ENCODE data around the gene ANKMY1. TPM values are rescaled to one million over a fixed set of nuclear protein-coding genes. Genes with fewer than 3 reads are reported as not detected.

Gene ANKMY1
- total and polyA plus RNA-seq, 2 of the 8 experiments (the other 6 are each of a cell fraction or from before 2014, with no cell fraction given) = 4.5 to 4.8 TPM

DNA sequence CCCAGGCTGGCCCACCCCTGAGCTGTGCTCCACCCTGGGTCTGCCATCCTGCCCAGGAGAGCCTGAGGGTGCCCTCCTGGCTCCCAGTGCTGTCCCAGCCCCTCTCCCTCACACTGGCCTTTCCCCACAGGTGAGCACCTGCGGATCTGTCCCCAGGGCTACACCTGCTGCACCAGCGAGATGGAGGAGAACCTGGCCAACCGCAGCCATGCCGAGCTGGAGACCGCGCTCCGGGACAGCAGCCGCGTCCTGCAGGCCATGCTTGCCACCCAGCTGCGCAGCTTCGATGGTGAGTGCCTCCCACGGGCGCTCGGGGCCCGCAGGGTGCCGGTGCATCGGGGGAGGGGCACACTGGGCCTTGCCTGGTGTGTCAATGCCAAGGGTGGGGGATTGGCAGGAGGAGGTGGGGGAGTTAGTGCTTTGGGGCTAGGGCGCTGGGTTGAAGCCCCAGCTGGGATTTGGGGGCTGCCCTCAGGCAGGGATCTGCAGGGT lies 98.8 kb downstream of the ANKMY1 start (continued):
- TF ChIP-seq, protein P1, sequence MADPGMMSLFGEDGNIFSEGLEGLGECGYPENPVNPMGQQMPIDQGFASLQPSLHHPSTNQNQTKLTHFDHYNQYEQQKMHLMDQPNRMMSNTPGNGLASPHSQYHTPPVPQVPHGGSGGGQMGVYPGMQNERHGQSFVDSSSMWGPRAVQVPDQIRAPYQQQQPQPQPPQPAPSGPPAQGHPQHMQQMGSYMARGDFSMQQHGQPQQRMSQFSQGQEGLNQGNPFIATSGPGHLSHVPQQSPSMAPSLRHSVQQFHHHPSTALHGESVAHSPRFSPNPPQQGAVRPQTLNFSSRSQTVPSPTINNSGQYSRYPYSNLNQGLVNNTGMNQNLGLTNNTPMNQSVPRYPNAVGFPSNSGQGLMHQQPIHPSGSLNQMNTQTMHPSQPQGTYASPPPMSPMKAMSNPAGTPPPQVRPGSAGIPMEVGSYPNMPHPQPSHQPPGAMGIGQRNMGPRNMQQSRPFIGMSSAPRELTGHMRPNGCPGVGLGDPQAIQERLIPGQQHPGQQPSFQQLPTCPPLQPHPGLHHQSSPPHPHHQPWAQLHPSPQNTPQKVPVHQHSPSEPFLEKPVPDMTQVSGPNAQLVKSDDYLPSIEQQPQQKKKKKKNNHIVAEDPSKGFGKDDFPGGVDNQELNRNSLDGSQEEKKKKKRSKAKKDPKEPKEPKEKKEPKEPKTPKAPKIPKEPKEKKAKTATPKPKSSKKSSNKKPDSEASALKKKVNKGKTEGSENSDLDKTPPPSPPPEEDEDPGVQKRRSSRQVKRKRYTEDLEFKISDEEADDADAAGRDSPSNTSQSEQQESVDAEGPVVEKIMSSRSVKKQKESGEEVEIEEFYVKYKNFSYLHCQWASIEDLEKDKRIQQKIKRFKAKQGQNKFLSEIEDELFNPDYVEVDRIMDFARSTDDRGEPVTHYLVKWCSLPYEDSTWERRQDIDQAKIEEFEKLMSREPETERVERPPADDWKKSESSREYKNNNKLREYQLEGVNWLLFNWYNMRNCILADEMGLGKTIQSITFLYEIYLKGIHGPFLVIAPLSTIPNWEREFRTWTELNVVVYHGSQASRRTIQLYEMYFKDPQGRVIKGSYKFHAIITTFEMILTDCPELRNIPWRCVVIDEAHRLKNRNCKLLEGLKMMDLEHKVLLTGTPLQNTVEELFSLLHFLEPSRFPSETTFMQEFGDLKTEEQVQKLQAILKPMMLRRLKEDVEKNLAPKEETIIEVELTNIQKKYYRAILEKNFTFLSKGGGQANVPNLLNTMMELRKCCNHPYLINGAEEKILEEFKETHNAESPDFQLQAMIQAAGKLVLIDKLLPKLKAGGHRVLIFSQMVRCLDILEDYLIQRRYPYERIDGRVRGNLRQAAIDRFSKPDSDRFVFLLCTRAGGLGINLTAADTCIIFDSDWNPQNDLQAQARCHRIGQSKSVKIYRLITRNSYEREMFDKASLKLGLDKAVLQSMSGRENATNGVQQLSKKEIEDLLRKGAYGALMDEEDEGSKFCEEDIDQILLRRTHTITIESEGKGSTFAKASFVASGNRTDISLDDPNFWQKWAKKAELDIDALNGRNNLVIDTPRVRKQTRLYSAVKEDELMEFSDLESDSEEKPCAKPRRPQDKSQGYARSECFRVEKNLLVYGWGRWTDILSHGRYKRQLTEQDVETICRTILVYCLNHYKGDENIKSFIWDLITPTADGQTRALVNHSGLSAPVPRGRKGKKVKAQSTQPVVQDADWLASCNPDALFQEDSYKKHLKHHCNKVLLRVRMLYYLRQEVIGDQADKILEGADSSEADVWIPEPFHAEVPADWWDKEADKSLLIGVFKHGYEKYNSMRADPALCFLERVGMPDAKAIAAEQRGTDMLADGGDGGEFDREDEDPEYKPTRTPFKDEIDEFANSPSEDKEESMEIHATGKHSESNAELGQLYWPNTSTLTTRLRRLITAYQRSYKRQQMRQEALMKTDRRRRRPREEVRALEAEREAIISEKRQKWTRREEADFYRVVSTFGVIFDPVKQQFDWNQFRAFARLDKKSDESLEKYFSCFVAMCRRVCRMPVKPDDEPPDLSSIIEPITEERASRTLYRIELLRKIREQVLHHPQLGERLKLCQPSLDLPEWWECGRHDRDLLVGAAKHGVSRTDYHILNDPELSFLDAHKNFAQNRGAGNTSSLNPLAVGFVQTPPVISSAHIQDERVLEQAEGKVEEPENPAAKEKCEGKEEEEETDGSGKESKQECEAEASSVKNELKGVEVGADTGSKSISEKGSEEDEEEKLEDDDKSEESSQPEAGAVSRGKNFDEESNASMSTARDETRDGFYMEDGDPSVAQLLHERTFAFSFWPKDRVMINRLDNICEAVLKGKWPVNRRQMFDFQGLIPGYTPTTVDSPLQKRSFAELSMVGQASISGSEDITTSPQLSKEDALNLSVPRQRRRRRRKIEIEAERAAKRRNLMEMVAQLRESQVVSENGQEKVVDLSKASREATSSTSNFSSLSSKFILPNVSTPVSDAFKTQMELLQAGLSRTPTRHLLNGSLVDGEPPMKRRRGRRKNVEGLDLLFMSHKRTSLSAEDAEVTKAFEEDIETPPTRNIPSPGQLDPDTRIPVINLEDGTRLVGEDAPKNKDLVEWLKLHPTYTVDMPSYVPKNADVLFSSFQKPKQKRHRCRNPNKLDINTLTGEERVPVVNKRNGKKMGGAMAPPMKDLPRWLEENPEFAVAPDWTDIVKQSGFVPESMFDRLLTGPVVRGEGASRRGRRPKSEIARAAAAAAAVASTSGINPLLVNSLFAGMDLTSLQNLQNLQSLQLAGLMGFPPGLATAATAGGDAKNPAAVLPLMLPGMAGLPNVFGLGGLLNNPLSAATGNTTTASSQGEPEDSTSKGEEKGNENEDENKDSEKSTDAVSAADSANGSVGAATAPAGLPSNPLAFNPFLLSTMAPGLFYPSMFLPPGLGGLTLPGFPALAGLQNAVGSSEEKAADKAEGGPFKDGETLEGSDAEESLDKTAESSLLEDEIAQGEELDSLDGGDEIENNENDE (IDR thresholded peaks at IDR 0.05; ENCODE audit: insufficient replicate concordance, low read length) = no peak
- TF ChIP-seq SP2 (IDR thresholded peaks at IDR 0.05; ENCODE audit: low read length) (no peak), JUN (IDR thresholded peaks at IDR 0.05; ENCODE audit: low read depth, low read length) (no peak), MAFK (IDR thresholded peaks at IDR 0.05; ENCODE audit: low read depth, low read length) (no peak), NRF1 (IDR thresholded peaks at IDR 0.05; ENCODE audit: low read depth, low read length) (no peak), CTCF (IDR thresholded peaks at IDR 0.05; ENCODE audit: control extremely low read depth in 1 of 3, insufficient read depth in 1 of 3, low read depth in 1 of 3, low read length in 3 of 3) (no peak), SUZ12 (IDR thresholded peaks at IDR 0.05; ENCODE audit: low read length) (no peak), SIRT6 (IDR thresholded peaks at IDR 0.05; ENCODE audit: low read length) (no peak), CHD1 (IDR thresholded peaks at IDR 0.05; ENCODE audit: low read depth, low read length) (no peak), YY1 (IDR thresholded peaks at IDR 0.05; ENCODE audit: low read depth, low read length) (no peak)
